ENCODE results near the gene COL4A5.
A peak's percentile ranks its signal among the peaks of the same experiment; 100 is the strongest.

COL4A5 gene

GRCh38 chrX:108737754-108738153 is 298.1 kb downstream of the COL4A5 start:
- peak overlapping the region; percentile 47 for H3K4me3 ChIP-seq (ENCODE audit: low read depth, low read length)

GRCh38 chrX:108740299-108740774 is 300.7 kb downstream of the COL4A5 start:
- H3K4me3 ChIP-seq (ENCODE audit: low read depth, low read length): no peak overlapping the region
